ENCODE measurements around the gene ABCC1. TPM values are rescaled to one million over a fixed set of nuclear protein-coding genes. Genes with fewer than 3 reads are reported as not detected.
"Not testable (repeated sequence)": the region's sequence is repeated elsewhere in the genome, so short reads cannot be mapped to it uniquely, and the experiment has no call there.

The ABCC1 gene
- total RNA-seq, 1 donor from 2014 or later = 11.6 TPM

- no peak for DNase-seq (ENCODE audit: low spot score)
Measured at GRCh38 chr16:16183562-16183961, 234.1 kb downstream of the ABCC1 start.

GRCh38 chr16:16184594-16184993 is 235.2 kb downstream of the ABCC1 start:
- no peak for DNase-seq (ENCODE audit: low spot score)

DNA sequence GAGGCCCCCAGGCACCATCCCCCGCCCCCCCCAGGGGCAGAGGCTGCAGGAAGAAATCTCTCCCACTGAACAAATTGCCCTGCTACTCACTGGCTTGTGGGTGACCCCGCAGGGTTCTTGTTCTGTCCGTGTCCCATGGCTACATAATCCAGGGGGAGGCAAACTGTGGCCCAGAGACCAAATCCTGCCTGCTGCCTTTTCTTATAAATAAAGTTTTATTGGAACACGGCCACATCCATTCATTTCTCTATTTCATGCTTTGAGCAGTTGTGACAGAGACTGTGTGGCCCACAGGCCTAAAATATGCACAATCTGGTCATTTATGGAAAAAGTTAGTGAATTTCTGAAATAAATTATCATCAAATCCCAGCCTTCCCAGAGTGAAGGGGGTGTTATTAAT is 235.7 kb downstream of the ABCC1 start:
- no peak for DNase-seq (ENCODE audit: low spot score)

DNA sequence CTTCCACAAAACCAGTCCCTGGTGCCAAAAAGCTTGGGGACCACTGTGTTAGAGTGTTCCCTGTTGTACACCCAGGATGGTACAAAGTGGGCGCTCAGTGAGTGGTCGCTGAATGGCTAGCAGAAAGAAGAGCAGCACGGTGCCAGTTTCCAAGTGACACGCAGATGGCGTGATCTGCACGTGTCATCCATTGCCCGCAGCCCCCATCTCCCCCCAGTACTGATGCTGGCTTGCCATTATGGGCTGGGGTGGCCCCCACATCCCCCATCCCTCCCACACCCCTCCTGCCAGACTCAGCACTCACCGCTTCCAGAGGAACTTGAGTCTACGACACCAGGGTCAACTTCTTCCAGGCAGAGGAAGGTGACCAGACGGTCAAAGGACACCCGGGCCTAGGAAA is 237.4 kb downstream of the ABCC1 start:
- DNase-seq (ENCODE audit: low spot score) = no peak

DNA sequence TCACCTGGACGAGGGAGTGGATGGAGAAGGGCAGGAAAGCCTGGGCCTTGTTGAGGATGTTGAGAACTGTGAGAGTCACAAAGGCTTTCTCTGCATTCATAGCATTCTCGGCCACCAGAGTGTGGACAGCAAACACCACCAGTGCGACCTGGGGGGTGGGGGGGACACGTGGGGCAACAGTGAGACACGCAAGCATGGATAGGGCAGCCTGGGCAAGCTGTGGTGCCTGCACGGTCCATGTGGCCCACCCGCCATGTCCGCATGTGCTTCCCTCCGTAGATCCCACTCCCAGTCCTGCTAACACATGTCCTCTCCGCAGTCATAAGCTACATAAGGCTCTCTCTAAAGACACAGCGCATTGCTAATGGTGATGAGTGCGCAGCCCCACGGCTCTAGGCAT is 239.4 kb downstream of the ABCC1 start:
- DNase-seq (ENCODE audit: low spot score) = no peak

DNA sequence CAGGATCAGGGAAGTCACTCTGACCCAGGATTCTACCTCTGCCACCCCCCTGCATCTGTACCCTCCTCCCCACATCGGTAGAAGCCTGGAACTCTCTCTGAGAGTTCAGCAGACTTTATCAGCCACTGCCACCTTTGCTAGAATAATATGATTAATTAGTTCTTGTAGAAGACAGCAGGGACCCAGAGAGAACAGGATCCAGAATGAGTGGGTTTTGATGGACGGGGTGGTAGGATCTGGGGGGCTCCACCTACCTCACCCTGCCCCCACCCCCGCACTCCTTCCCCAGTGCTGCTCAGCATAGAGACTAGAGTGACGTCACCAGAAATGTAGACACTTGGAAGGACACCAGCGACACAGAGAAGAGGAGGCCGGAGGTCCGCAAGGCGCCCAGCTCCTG is 240.4 kb downstream of the ABCC1 start:
- DNase-seq (ENCODE audit: low spot score) = no peak

GRCh38 chr16:16190546-16190945 is 241.1 kb downstream of the ABCC1 start:
- DNase-seq (ENCODE audit: low spot score) = no peak

GRCh38 chr16:16190966-16191365 is 241.6 kb downstream of the ABCC1 start:
- DNase-seq (ENCODE audit: low spot score) = not testable (repeated sequence)

GRCh38 chr16:16191493-16192167 is 242.2 kb downstream of the ABCC1 start:
- no peak for DNase-seq (ENCODE audit: low spot score)

Other genes with a start within 250 kb of the ABCC1 start
- 1,356 TPM for gene MYH11, start 92.6 kb upstream of the ABCC1 start, total RNA-seq (ENCODE audit: insufficient read depth, low replicate concordance)
- gene CEP20, start 61.0 kb upstream of the ABCC1 start, total RNA-seq (ENCODE audit: insufficient read depth, low replicate concordance) = 45.3 TPM